ENCODE data around the gene UNC5C.

GRCh38 chr4:95319169-95319568, 229.6 kb downstream of the UNC5C start:
- TF ChIP-seq POLR2A (IDR thresholded peaks at IDR 0.05): no peak
- TF ChIP-seq, protein P1, sequence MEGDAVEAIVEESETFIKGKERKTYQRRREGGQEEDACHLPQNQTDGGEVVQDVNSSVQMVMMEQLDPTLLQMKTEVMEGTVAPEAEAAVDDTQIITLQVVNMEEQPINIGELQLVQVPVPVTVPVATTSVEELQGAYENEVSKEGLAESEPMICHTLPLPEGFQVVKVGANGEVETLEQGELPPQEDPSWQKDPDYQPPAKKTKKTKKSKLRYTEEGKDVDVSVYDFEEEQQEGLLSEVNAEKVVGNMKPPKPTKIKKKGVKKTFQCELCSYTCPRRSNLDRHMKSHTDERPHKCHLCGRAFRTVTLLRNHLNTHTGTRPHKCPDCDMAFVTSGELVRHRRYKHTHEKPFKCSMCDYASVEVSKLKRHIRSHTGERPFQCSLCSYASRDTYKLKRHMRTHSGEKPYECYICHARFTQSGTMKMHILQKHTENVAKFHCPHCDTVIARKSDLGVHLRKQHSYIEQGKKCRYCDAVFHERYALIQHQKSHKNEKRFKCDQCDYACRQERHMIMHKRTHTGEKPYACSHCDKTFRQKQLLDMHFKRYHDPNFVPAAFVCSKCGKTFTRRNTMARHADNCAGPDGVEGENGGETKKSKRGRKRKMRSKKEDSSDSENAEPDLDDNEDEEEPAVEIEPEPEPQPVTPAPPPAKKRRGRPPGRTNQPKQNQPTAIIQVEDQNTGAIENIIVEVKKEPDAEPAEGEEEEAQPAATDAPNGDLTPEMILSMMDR (IDR thresholded peaks at IDR 0.05): no peak
